Ectodermal cell (in vitro differentiated cells): ENCODE data around the gene KCNK18.
A peak's percentile ranks its signal among the peaks of the same experiment; 100 is the strongest.

ENCODE experiments used
- H3K27ac ChIP-seq: 2 replicates; pipeline ENCODE4 v1.7.0; 2013; ENCODE audit warnings: mild to moderate bottlenecking, low read depth, low read length; ENCODE audit not compliant: insufficient read depth, poor library complexity, severe bottlenecking
- H3K27me3 ChIP-seq: 2 replicates; pipeline ENCODE4 v1.7.0; 2013; ENCODE audit warnings: mild to moderate bottlenecking, low read length; ENCODE audit not compliant: insufficient read depth, control insufficient read depth, poor library complexity, severe bottlenecking
- H3K36me3 ChIP-seq: one replicate; pipeline ENCODE4 v1.7.0; 2013; ENCODE audit warnings: low read length; ENCODE audit not compliant: control insufficient read depth, insufficient read depth
- H3K4me1 ChIP-seq: one replicate; pipeline ENCODE4 v1.7.0; 2013; ENCODE audit warnings: low read length; ENCODE audit not compliant: control insufficient read depth, insufficient read depth
- H3K4me3 ChIP-seq: 2 replicates; pipeline ENCODE4 v1.7.0; 2013; ENCODE audit warnings: low read depth, low read length, control low read depth; ENCODE audit not compliant: insufficient read depth
- H3K9me3 ChIP-seq: 2 replicates; pipeline ENCODE4 v1.7.0; 2013; ENCODE audit warnings: mild to moderate bottlenecking, low read length, moderate library complexity; ENCODE audit not compliant: control insufficient read depth
- WGBS, 2 experiments: methylation state at CpG; one replicate each; pipeline ENCODE4 v1.1.7; 2013; ENCODE audit warnings: missing lambda C conversion rate in 2 of 2; 5-methylcytosine and 5-hydroxymethylcytosine counted together

The KCNK18 gene

DNA sequence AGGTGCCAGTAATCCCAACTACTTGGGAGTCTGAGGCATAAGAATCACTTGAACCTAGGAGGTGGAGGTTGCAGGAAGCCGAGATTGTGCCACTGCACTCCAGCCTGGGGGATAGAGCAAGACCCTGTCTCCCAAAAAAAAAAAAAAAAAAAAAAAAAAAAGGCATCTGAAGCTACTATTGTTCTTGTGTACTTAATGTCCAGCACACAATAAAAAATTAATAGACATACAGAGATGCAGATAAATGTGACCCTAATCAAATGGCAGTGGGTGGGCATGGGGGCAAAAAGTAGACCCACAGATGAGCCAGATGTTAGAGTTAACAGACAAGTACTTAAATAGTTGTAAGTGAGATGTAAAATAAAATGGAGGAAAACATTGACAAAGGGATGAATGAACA, 7.7 kb upstream of the KCNK18 start:
- H3K4me3 ChIP-seq, result no peak overlapping the region
- no peaks in the 10 kb centered on the region for H3K4me1 ChIP-seq
- WGBS, 2 experiments, result 73 to 90% methylated on average over 1 of the region's 1 CpG
- H3K27ac ChIP-seq, result no peak overlapping the region
- no peaks in the 10 kb centered on the region for H3K36me3 ChIP-seq
- no peaks in the 10 kb centered on the region for H3K27me3 ChIP-seq
- no peaks in the 10 kb centered on the region for H3K9me3 ChIP-seq

GRCh38 chr10:117198088-117198487, 799 bp downstream of the KCNK18 start:
- Histone ChIP-seq H3K27ac (no peak overlapping the region), H3K36me3 (no peaks in the 10 kb centered on the region), H3K4me1 (peaks cover 6% of the 10 kb centered on the region), H3K9me3 (no peaks in the 10 kb centered on the region), H3K4me3 (no peak overlapping the region), H3K27me3 (no peaks in the 10 kb centered on the region)
- 44 to 47% methylated on average over 3 to 4 of the region's 4 CpGs for WGBS, 2 experiments

GRCh38 chr10:117201826-117202225, 4.5 kb downstream of the KCNK18 start:
- WGBS, 2 experiments, result 69 to 71% methylated on average over 4 of the region's 4 CpGs
- Histone ChIP-seq H3K36me3 (no peaks in the 10 kb centered on the region), H3K4me3 (no peak overlapping the region), H3K27me3 (no peaks in the 10 kb centered on the region), H3K4me1 (peaks cover 6% of the 10 kb centered on the region), H3K27ac (no peak overlapping the region), H3K9me3 (no peaks in the 10 kb centered on the region)

DNA sequence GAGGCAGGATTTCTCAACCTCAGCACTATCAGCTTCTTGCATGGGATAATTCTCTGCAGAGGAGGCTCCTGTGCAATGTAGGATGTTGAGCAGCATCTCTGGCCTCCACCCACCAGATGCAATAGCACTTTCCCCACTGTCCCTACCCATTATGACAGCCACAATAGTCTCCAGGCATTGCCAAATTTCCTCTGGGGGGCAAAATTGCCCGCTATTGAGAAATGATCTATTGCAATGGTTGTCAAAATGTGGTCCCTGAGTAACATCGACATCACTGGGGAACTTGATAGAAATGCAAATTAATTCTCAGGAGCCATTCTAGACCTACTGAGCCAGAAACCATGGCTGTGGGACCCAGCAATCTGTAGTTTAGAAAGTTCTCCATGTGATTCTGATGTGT, 7.0 kb downstream of the KCNK18 start:
- no peaks in the 10 kb centered on the region for H3K36me3 ChIP-seq
- no peaks in the 10 kb centered on the region for H3K27me3 ChIP-seq
- WGBS, 2 experiments, result 31 to 32% methylated on average over 2 of the region's 2 CpGs
- H3K4me3 ChIP-seq, result no peak overlapping the region
- H3K9me3 ChIP-seq, result no peaks in the 10 kb centered on the region
- no peaks in the 10 kb centered on the region for H3K4me1 ChIP-seq
- H3K27ac ChIP-seq, result no peak overlapping the region

GRCh38 chr10:117212176-117212575, 14.9 kb downstream of the KCNK18 start:
- Histone ChIP-seq H3K27me3 (peaks cover 28% of the 10 kb centered on the region), H3K9me3 (no peaks in the 10 kb centered on the region), H3K4me1 (no peaks in the 10 kb centered on the region), H3K4me3 (no peak overlapping the region), H3K36me3 (no peaks in the 10 kb centered on the region), H3K27ac (no peak overlapping the region)
- 91 to 100% methylated on average over 1 of the region's 1 CpG for WGBS, 2 experiments

DNA sequence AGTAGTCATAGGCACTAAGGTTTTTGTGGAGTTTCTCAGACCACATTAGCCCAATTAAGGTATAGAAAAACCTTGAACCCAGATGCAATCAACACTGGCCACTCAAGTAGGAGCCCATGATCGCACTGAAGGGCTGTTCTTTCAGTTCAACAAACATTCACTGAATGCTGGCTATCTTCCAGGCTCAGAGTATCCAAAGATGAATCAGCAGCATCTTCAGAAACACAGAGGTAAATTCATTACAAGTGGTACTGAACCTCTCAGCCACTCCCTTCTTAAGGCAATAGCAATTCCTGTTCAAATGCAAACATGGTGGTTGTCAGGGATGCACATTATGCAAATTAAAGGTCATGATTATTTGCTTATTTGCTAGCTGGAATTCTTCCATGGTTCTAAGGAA, 17.1 kb downstream of the KCNK18 start:
- Histone ChIP-seq H3K9me3 (no peaks in the 10 kb centered on the region), H3K27me3 (peaks cover 45% of the 10 kb centered on the region)
- WGBS, 2 experiments, result 83 to 96% methylated on average over 1 of the region's 1 CpG

GRCh38 chr10:117215079-117215478, 17.8 kb downstream of the KCNK18 start:
- 88 to 89% methylated on average over 2 of the region's 2 CpGs for WGBS, 2 experiments
- H3K27me3 ChIP-seq, result peaks cover 45% of the 10 kb centered on the region

More for the DNA sequence above, 17.1 kb downstream of the KCNK18 start:
- Histone ChIP-seq H3K4me3 (no peak overlapping the region), H3K4me1 (no peaks in the 10 kb centered on the region), H3K27ac (no peak overlapping the region), H3K36me3 (no peaks in the 10 kb centered on the region)

GRCh38 chr10:117216028-117216427, 18.7 kb downstream of the KCNK18 start:
- Histone ChIP-seq H3K4me1 (peaks cover 1% of the 10 kb centered on the region), H3K27ac (no peak overlapping the region), H3K4me3 (no peak overlapping the region), H3K9me3 (no peaks in the 10 kb centered on the region), H3K36me3 (no peaks in the 10 kb centered on the region), H3K27me3 (peaks cover 45% of the 10 kb centered on the region)
- WGBS, 2 experiments, result 89 to 91% methylated on average over 15 of the region's 15 CpGs

More at GRCh38 chr10:117215079-117215478, 17.8 kb downstream of the KCNK18 start:
- Histone ChIP-seq H3K4me3 (no peak overlapping the region), H3K9me3 (no peaks in the 10 kb centered on the region), H3K27ac (no peak overlapping the region), H3K4me1 (no peaks in the 10 kb centered on the region), H3K36me3 (no peaks in the 10 kb centered on the region)

DNA sequence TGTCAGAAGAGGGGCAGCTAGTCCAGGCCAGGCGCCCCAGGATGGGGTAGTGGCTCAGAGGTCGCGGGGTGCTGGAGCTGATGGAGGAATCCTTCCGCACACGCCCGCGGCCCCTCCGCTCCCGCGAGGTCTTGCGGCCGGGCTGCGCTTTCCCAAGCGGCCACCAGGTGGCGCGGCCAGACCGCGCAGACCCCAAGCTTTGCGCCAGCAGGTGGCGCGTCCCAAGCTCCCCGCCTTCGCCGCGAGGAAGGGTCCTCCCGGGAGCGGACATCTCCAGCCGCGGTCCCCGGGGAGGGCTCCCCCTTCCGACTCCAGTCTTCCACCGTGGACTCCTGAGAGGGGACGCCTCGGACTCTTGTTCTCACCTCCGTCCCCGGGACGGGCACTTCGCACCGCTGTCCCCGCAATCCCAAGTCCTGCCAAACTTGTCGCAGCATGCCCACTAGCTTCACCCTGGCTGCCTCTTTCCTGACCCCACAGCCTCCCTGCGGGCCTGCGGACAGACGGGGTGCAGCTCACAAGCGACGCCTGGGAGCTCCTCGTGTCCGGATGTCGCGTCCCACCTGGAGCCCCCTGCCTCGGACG, 19.4 kb downstream of the KCNK18 start:
- no peak overlapping the region for H3K27ac ChIP-seq
- peak overlapping the region; percentile 45 for H3K4me3 ChIP-seq
- WGBS, 2 experiments, result 1% methylated on average over 52 of the region's 52 CpGs
- H3K36me3 ChIP-seq, result no peaks in the 10 kb centered on the region
- peaks cover 45% of the 10 kb centered on the region for H3K27me3 ChIP-seq
- peaks cover 8% of the 10 kb centered on the region for H3K4me1 ChIP-seq
- no peaks in the 10 kb centered on the region for H3K9me3 ChIP-seq

DNA sequence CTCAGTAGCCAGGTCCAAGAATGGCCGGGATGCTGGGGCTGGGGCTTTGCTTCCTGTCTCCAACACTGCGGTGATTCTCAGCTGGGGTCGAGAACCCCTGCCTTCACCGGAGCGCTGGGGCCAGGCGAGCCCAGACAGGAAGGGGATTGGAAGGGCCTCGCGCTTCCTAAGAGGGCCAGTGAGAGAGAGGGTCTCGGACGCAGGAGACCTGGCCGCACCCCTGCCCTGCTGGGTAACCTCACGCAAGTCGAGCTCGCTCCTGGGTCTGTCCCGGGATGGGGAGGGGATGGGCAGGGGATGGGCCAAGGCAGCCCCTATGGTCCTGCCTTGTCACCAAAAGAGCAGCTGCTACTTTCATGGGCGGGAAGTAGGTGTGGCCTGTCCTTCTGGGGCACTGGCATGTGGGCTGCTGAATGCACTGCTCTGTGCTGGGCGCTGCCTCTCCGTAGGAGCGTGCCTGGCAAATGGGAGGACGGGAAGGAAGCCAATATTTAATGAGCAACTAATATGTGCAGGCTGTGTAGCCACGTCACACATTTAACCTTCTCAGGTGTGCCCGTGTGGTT, 20.0 kb downstream of the KCNK18 start:
- 24 to 26% methylated on average over 22 of the region's 22 CpGs for WGBS, 2 experiments
- no peak overlapping the region for H3K27ac ChIP-seq

More for the DNA sequence above, 20.0 kb downstream of the KCNK18 start:
- Histone ChIP-seq H3K36me3 (no peaks in the 10 kb centered on the region), H3K27me3 (peaks cover 45% of the 10 kb centered on the region), H3K4me1 (peaks cover 8% of the 10 kb centered on the region), H3K4me3 (peak overlapping the region; percentile 45), H3K9me3 (no peaks in the 10 kb centered on the region)
